HepG2 (cell line): ENCODE data around the gene ARHGEF38. TPM values are rescaled to one million over a fixed set of nuclear protein-coding genes. Genes with fewer than 3 reads are reported as not detected.

Source experiments
- ATAC-seq: fragments of 200-7000 bp; cut with Tn5 transposase; 3 replicates; pipeline ENCODE4 v1.9.1; 2020; ENCODE audit warnings: mild to moderate bottlenecking, moderate library complexity
- BruUV-seq: library from RNA; stranded (reverse); fragments of 400-500 nt; replicated peaks from 2 replicates; lab custom pipeline; 2021; lab: Mats Ljungman, UMichigan
- CTCF ChIA-PET: fragments of 300-600 bp; formaldehyde crosslinking; extraction: SDS; loops from one replicate; lab custom pipeline; 2021; ENCODE audit warnings: low total read pairs, inconsistent platforms, low intra/inter-chr PET ratio; lab: Yijun Ruan, JAX
- POLR2A ChIA-PET: fragments of 350-600 bp; sonication (Branson Sonifier 250); formaldehyde crosslinking; loops from one replicate; lab custom pipeline; 2020; ENCODE audit warnings: antibody characterized with exemption, inconsistent platforms; lab: Yijun Ruan, JAX
- DNase-seq: peaks from one replicate; pipeline ENCODE4 v3.0.0-alpha.2; 2015; ENCODE audit warnings: low spot score
- FAIRE-seq: peaks from 3 replicates; lab custom pipeline; 2011; peaks lifted over from hg19 to GRCh38; lab: Jason Lieb, UNC
- H2AFZ ChIP-seq: one replicate; pipeline ENCODE4 v1.6.1; 2011; ENCODE audit warnings: low read length, inconsistent platforms
- H3K27ac ChIP-seq: fragments of 300-600 bp; 3 replicates; pipeline ENCODE4 v1.8.0; 2011; ENCODE audit warnings: mixed run types, mild to moderate bottlenecking, mixed read lengths, low read length, inconsistent platforms; ENCODE audit not compliant: insufficient read depth; ENCODE audit errors: extremely low read length
- H3K27me3 ChIP-seq, 2 experiments: fragments of 200-600 bp in 1 of 2; 2 replicates in 1 of 2; 3 replicates in 1 of 2; pipeline versions ENCODE4 v1.6.0 to v1.8.0; 2011; ENCODE audit warnings: low read length in 2 of 2, mild to moderate bottlenecking in 2 of 2, moderate library complexity in 2 of 2, inconsistent platforms in 1 of 2; ENCODE audit not compliant: insufficient read depth in 2 of 2, control insufficient read depth in 1 of 2
- H3K36me3 ChIP-seq, 2 experiments: fragments of 200-600 bp in 1 of 2; replicated peaks in 1 of 2; 2 replicates in 1 of 2; 3 replicates in 1 of 2; pipeline versions ENCODE4 v1.5.1 to v1.8.0; 2011; ENCODE audit warnings: low read length in 2 of 2, inconsistent platforms in 1 of 2; ENCODE audit not compliant: insufficient read depth in 2 of 2, control insufficient read depth in 1 of 2
- H3K4me1 ChIP-seq: 2 replicates; pipeline ENCODE4 v1.5.1; 2012; ENCODE audit warnings: low read length, inconsistent platforms; ENCODE audit not compliant: insufficient read depth
- H3K4me2 ChIP-seq: 2 replicates; pipeline ENCODE4 v1.6.0; 2011; ENCODE audit warnings: low read depth, low read length, inconsistent platforms
- H3K4me3 ChIP-seq, 3 experiments: fragments of 200-600 bp in 1 of 3; sonication (generic), shearing (Covaris generic) in 1 of 3; replicated peaks in 1 of 3; 2 replicates each; pipeline ENCODE4 v1.5.1; 2011 to 2016; ENCODE audit warnings: low read length in 3 of 3, inconsistent platforms in 2 of 3, low read depth in 2 of 3, mild to moderate bottlenecking in 2 of 3, control low read depth in 1 of 3, mixed read lengths in 1 of 3; ENCODE audit not compliant: insufficient read depth in 1 of 3
- H3K79me2 ChIP-seq: one replicate; pipeline ENCODE4 v1.6.1; 2011; ENCODE audit warnings: low read length, inconsistent platforms; ENCODE audit not compliant: insufficient read depth
- H3K9ac ChIP-seq: 2 replicates; pipeline ENCODE4 v1.6.0; 2011; ENCODE audit warnings: mild to moderate bottlenecking, low read depth, low read length, inconsistent platforms; ENCODE audit not compliant: insufficient read depth
- H3K9me3 ChIP-seq: 2 replicates; pipeline ENCODE4 v1.5.1; 2012; ENCODE audit warnings: mild to moderate bottlenecking, low read length
- H4K20me1 ChIP-seq: 2 replicates; pipeline ENCODE4 v1.6.0; 2011; ENCODE audit warnings: inconsistent platforms, mild to moderate bottlenecking, low read length, moderate library complexity; ENCODE audit not compliant: insufficient read depth
- ATRX ChIP-seq: sonication (generic); formaldehyde crosslinking; IDR thresholded peaks from 2 replicates; pipeline ENCODE4 v1.4.0; 2020; ENCODE audit warnings: missing genetic modification reagents, borderline replicate concordance
- BORCS8-MEF2B ChIP-seq: sonication (generic); formaldehyde crosslinking; IDR thresholded peaks from 2 replicates; pipeline ENCODE4 v1.8.0; 2022; ENCODE audit warnings: mild to moderate bottlenecking, missing genetic modification reagents
- DDIT3 ChIP-seq: sonication (generic); formaldehyde crosslinking; IDR thresholded peaks from 2 replicates; pipeline ENCODE4 v1.4.0; 2020; ENCODE audit warnings: mild to moderate bottlenecking, missing genetic modification reagents
- MYPOP ChIP-seq: sonication (generic); formaldehyde crosslinking; IDR thresholded peaks from 2 replicates; pipeline ENCODE4 v1.8.1; 2023; ENCODE audit warnings: mild to moderate bottlenecking, moderate library complexity, missing genetic modification reagents
- SMAD1 ChIP-seq: sonication (generic); formaldehyde crosslinking; IDR thresholded peaks from 2 replicates; pipeline ENCODE4 v1.4.0; 2020; ENCODE audit warnings: missing genetic modification reagents, low read depth, mild to moderate bottlenecking, borderline replicate concordance
- SNAPC4 ChIP-seq: sonication (generic); formaldehyde crosslinking; IDR thresholded peaks from 2 replicates; pipeline ENCODE4 v1.4.0; 2020; ENCODE audit warnings: mild to moderate bottlenecking, missing genetic modification reagents
- ZNF18 ChIP-seq: sonication (generic); formaldehyde crosslinking; IDR thresholded peaks from 2 replicates; pipeline ENCODE4 v1.8.0; 2022; ENCODE audit warnings: mild to moderate bottlenecking, missing genetic modification reagents; ENCODE audit not compliant: insufficient replicate concordance
- ZNF274 ChIP-seq: sonication (generic); formaldehyde crosslinking; IDR thresholded peaks from 2 replicates; pipeline ENCODE4 v1.5.1; 2020; ENCODE audit warnings: mild to moderate bottlenecking, missing genetic modification reagents
- ZNF354B ChIP-seq: sonication (generic); formaldehyde crosslinking; IDR thresholded peaks from 2 replicates; pipeline ENCODE4 v1.8.0; 2022; ENCODE audit warnings: mild to moderate bottlenecking, missing genetic modification reagents
- WGBS: methylation state at CpG from one replicate; pipeline ENCODE4 v1.1.6; 2017; ENCODE audit warnings: low lambda C conversion rate; 5-methylcytosine and 5-hydroxymethylcytosine counted together
- in situ Hi-C: cut with HindIII; loops from 2 replicates; pipeline ENCODE4 v1.10.0; 2017; ENCODE audit warnings: low pct_unique_long_range_greater_than_20kb; ENCODE audit not compliant: extremely low pct_ligation_motif_present
- intact Hi-C: fragments of 100-400 bp; cut with micrococcal nuclease; formaldehyde crosslinking; loops from one replicate; pipeline ENCODE4 v1.10.0; 2022; ENCODE audit not compliant: unreplicated experiment
- polyA plus RNA-seq, 8 experiments: library from polyadenylated mRNA; depleted of rRNA in 3 of 8; stranded (reverse) in 7 of 8; unstranded in 1 of 8; fragments of >200 nt; fragmentation: Illumina TruSeq in 4 of 8; extraction: Trizol in 4 of 8; gene quantifications; 2 replicates each; pipeline versions ENCODE4 v1.2.1 to v1.2.3, GENCODE V29; 2011 to 2016; ENCODE audit warnings: low read depth in 4 of 8, missing spikeins in 1 of 8, mixed read lengths in 1 of 8; ENCODE audit not compliant: insufficient read depth in 1 of 8
- total RNA-seq, 5 experiments: library from RNA; depleted of rRNA; stranded (reverse); fragments of >200 nt; fragmentation: Illumina TruSeq; extraction: Trizol; gene quantifications; 2 replicates each; pipeline ENCODE4 v1.2.3, GENCODE V29; 2016; ENCODE audit warnings: low read depth in 1 of 5

Gene ARHGEF38
- total and polyA plus RNA-seq, 2 of the 13 experiments (the other 11 are each of a cell fraction or from before 2014, with no cell fraction given), result not detected

- TF ChIP-seq DDIT3 (CRISPR knock-in tag) (no peak), ZNF274 (no peak)
These were observed 108.6 kb downstream of the ARHGEF38 start (continued) for GRCh38 chr4:105661028-105661427.

GRCh38 chr4:105662935-105663675 lies 110.7 kb downstream of the ARHGEF38 start:
- H3K4me1 ChIP-seq, result no peaks in the 10 kb centered on the region
- in situ Hi-C loops, result no loop called here
- TF ChIP-seq SMAD1, result no peak
- TF ChIP-seq ZNF18 (CRISPR knock-in tag), result no peak
- no peak for TF ChIP-seq ZNF354B (CRISPR knock-in tag)
- TF ChIP-seq SNAPC4 (CRISPR knock-in tag), result no peak
- no peak for TF ChIP-seq MYPOP (CRISPR knock-in tag)
- TF ChIP-seq ATRX, result no peak
- no peak for TF ChIP-seq BORCS8-MEF2B (CRISPR knock-in tag)

More at GRCh38 chr4:105662935-105663675, 110.7 kb downstream of the ARHGEF38 start:
- no TSS peak for BruUV-seq
- DNase-seq, result no peak
- no peak overlapping the region for H3K27ac ChIP-seq
- POLR2A ChIA-PET, result no interaction called here
- FAIRE-seq, result no peak
- CTCF ChIA-PET, result no interaction called here
- 23% methylated on average over 2 of the region's 2 CpGs for WGBS
- intact Hi-C loops, result no loop called here
- no peaks in the 10 kb centered on the region for H3K79me2 ChIP-seq
- H3K4me2 ChIP-seq, result no peak overlapping the region
- H3K9ac ChIP-seq, result no peak overlapping the region
- H2AFZ ChIP-seq, result no peak overlapping the region
- no peak for ATAC-seq
- no peak overlapping the region for H3K4me3 ChIP-seq
- no peaks in the 10 kb centered on the region for H4K20me1 ChIP-seq
- H3K27me3 ChIP-seq, result no peaks in the 10 kb centered on the region; a peak in 1 of 5 replicates
- no peaks in the 10 kb centered on the region for H3K9me3 ChIP-seq
- no peaks in the 10 kb centered on the region for H3K36me3 ChIP-seq
